Cardiac muscle cell (in vitro differentiated cells and primary cell): ENCODE results near the gene MCOLN2. TPM values are rescaled to one million over a fixed set of nuclear protein-coding genes. Genes with fewer than 3 reads are reported as not detected.

ENCODE experiments used
- DNase-seq, 2 donors: peaks; one replicate each; pipeline versions ENCODE4 v3.0.0 to v3.0.0-alpha.2; 2010 to 2017; ENCODE audit warnings: low read depth in 1 of 2, low spot score in 1 of 2
- H3K27ac ChIP-seq: fragments of 200-600 bp; sonication (generic); 2 replicates; pipeline ENCODE4 v1.5.1; 2016
- H3K27me3 ChIP-seq: fragments of 200-600 bp; sonication (generic); 2 replicates; pipeline ENCODE4 v1.6.0; 2016; ENCODE audit warnings: control low read depth
- H3K36me3 ChIP-seq: fragments of 200-600 bp; sonication (generic); 2 replicates; pipeline ENCODE4 v1.5.1; 2016; ENCODE audit warnings: control low read depth
- H3K4me1 ChIP-seq: fragments of 200-600 bp; sonication (generic); 2 replicates; pipeline ENCODE4 v1.8.1; 2017; ENCODE audit warnings: low read depth, mild to moderate bottlenecking, mixed run types
- H3K4me3 ChIP-seq: fragments of 200-600 bp; sonication (generic); 2 replicates; pipeline ENCODE4 v1.5.1; 2016; ENCODE audit warnings: mild to moderate bottlenecking
- H3K9me3 ChIP-seq: fragments of 200-600 bp; sonication (generic); 2 replicates; pipeline ENCODE4 v1.5.1; 2017; ENCODE audit warnings: low read depth, mild to moderate bottlenecking, control low read depth
- polyA plus RNA-seq: library from polyadenylated mRNA; unstranded; fragments of >200 nt; fragmentation: Nextera tagmentation; extraction: Ambion mirVana; gene quantifications from 2 replicates; pipeline ENCODE4 v1.2.1, GENCODE V29; 2016
- total RNA-seq: library from RNA; depleted of rRNA; stranded (reverse); fragments of >200 nt; gene quantifications from 2 replicates; pipeline ENCODE4 v1.2.3, GENCODE V29; 2016
- TF ChIP-seq, protein P1 (sequence below): IDR thresholded peaks from 2 replicates; pipeline ENCODE4 v1.5.1; 2012; ENCODE audit warnings: low read depth, mild to moderate bottlenecking, low read length

MCOLN2 gene
- total RNA-seq (not detected in 2 replicates), polyA plus RNA-seq (0.11 TPM in 1 of 2 replicates, not detected in the other)

DNA sequence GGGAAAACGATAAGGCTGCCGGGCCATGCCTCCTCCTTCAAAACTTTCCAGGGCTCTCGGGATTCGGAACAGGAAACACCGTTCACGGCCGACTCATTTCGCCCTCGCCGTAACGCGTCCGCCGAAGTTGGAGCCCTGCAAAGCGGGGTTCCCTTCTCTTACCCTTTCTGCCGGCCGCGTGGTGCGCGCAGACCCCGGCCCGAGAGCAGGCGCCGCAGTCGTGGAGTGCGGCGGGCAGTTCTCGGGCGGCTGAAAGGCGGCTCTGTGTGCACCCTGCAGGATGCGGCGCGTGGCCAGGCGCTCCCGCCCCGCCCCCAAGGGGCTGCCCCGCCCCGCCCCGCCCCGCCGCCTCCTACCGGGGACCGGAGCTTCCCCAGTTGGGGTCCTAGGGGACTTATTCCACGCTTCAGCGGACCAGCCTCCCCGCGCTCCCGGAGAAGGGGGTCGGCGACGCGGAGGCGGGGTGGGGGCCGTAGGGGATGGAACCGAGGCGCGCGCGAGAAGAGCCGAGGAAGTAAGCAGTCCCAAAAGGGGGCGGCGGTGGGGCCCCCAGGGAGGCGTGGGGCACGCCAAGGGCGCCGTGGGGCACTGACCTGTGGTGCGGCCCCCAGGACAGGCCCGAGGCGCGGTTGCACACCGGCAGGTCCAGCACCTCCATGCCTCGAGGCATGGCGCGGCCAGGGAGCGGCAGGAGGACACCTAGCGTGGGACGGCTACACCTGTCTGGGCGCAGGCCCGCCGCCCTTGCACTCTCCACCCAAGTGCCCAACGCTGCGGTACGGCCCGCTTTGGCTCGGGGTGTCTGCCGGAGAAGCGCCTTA lies at the start of gene MCOLN2:
TSS of gene MCOLN2 (minus strand) at position 268 of the 821 bp plus-strand sequence. CDS start at position 27, 241 bp downstream.
- Histone ChIP-seq H3K27ac (no peak within 1 kb of the TSS), H3K27me3 (peaks cover 82% of the 10 kb centered on the region), H3K9me3 (no peaks in the 10 kb centered on the region), H3K4me3 (peak within 1 kb of the TSS; percentile 52), H3K36me3 (no peaks in the 10 kb centered on the region), H3K4me1 (no peaks in the 10 kb centered on the region)
- TF ChIP-seq, protein P1, sequence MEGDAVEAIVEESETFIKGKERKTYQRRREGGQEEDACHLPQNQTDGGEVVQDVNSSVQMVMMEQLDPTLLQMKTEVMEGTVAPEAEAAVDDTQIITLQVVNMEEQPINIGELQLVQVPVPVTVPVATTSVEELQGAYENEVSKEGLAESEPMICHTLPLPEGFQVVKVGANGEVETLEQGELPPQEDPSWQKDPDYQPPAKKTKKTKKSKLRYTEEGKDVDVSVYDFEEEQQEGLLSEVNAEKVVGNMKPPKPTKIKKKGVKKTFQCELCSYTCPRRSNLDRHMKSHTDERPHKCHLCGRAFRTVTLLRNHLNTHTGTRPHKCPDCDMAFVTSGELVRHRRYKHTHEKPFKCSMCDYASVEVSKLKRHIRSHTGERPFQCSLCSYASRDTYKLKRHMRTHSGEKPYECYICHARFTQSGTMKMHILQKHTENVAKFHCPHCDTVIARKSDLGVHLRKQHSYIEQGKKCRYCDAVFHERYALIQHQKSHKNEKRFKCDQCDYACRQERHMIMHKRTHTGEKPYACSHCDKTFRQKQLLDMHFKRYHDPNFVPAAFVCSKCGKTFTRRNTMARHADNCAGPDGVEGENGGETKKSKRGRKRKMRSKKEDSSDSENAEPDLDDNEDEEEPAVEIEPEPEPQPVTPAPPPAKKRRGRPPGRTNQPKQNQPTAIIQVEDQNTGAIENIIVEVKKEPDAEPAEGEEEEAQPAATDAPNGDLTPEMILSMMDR = no peak
- peak; percentile 34 to 69 for DNase-seq

DNA sequence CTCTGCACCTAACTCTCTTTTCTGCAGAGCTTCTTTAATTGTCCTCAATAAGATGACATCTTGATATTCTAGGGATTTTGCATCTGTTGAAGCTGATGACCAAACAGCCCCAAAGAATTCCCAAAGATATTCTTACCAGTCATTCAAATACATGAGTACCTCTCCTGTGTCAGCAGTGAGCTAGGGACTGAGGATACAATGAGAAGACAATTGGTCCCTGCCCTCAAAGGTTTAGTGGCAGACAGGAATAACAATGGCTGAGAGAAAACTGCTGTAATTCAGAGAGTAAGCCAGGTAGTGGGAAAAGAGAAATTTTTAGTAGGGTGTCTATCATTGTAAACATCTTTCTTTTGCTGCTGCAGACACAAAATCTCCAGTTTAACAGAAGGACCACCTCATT lies 45.5 kb upstream of the MCOLN2 start:
- TF ChIP-seq, protein P1 = no peak
- Histone ChIP-seq H3K9me3 (no peaks in the 10 kb centered on the region), H3K4me3 (no peak overlapping the region), H3K27me3 (peaks cover 42% of the 10 kb centered on the region), H3K27ac (no peak overlapping the region), H3K36me3 (no peaks in the 10 kb centered on the region), H3K4me1 (no peaks in the 10 kb centered on the region)
- DNase-seq = no peak

GRCh38 chr1:85041793-85042192 lies 44.9 kb upstream of the MCOLN2 start:
- no peak for DNase-seq
- TF ChIP-seq, protein P1 = no peak
- no peaks in the 10 kb centered on the region for H3K9me3 ChIP-seq
- H3K4me3 ChIP-seq = no peak overlapping the region
- H3K27me3 ChIP-seq = peaks cover 36% of the 10 kb centered on the region
- no peak overlapping the region for H3K27ac ChIP-seq
- H3K36me3 ChIP-seq = no peaks in the 10 kb centered on the region
- no peaks in the 10 kb centered on the region for H3K4me1 ChIP-seq

GRCh38 chr1:85033221-85033620 lies 36.3 kb upstream of the MCOLN2 start:
- TF ChIP-seq, protein P1 = no peak
- Histone ChIP-seq H3K27me3 (no peaks in the 10 kb centered on the region), H3K36me3 (no peaks in the 10 kb centered on the region), H3K27ac (no peak overlapping the region), H3K9me3 (no peaks in the 10 kb centered on the region), H3K4me3 (no peak overlapping the region), H3K4me1 (no peaks in the 10 kb centered on the region)
- DNase-seq = no peak

- H3K9me3 ChIP-seq = no peaks in the 10 kb centered on the region
- TF ChIP-seq, protein P1 = no peak
- no peak overlapping the region for H3K4me3 ChIP-seq
- no peaks in the 10 kb centered on the region for H3K27me3 ChIP-seq
- H3K4me1 ChIP-seq = no peaks in the 10 kb centered on the region
- no peak overlapping the region for H3K27ac ChIP-seq
- no peaks in the 10 kb centered on the region for H3K36me3 ChIP-seq
- DNase-seq = no peak
Observed at GRCh38 chr1:85030536-85030935, 33.6 kb upstream of the MCOLN2 start.
